DMS53 (cell line): ENCODE data around the gene CEPT1.
A peak's percentile ranks its signal among the peaks of the same experiment; 100 is the strongest.

Experiments used
- DNase-seq: peaks from one replicate; lab custom pipeline; 2025; lab: John Stamatoyannopoulos, UW

Gene CEPT1

GRCh38 chr1:111192658-111193519 lies 52.9 kb downstream of the CEPT1 start:
- no peak for DNase-seq

- no peak for DNase-seq
These were observed 53.9 kb downstream of the CEPT1 start for GRCh38 chr1:111193712-111194480.

GRCh38 chr1:111195002-111195684 lies 55.1 kb downstream of the CEPT1 start:
- no peak for DNase-seq

- no peak for DNase-seq
These were observed 56.2 kb downstream of the CEPT1 start for GRCh38 chr1:111196213-111196612.

- DNase-seq = no peak
These were observed 57.7 kb downstream of the CEPT1 start for GRCh38 chr1:111197598-111198284.

GRCh38 chr1:111198836-111199235 lies 58.8 kb downstream of the CEPT1 start:
- no peak for DNase-seq

GRCh38 chr1:111199329-111199728 lies 59.3 kb downstream of the CEPT1 start:
- no peak for DNase-seq

- DNase-seq = no peak
These were observed 60.1 kb downstream of the CEPT1 start, which contains the start of gene DENND2D for GRCh38 chr1:111199881-111200801. TSS of gene DENND2D (minus strand) at chr1:111200646. CDS start at chr1:111200459, 187 bp downstream.

- no peak for DNase-seq
These were observed 60.8 kb downstream of the CEPT1 start for GRCh38 chr1:111200802-111201161.

GRCh38 chr1:111201275-111202090 lies 61.5 kb downstream of the CEPT1 start:
- no peak for DNase-seq

- peak; percentile 35 for DNase-seq
These were observed 62.3 kb downstream of the CEPT1 start for GRCh38 chr1:111202366-111202706.

GRCh38 chr1:111202707-111203623 lies 62.9 kb downstream of the CEPT1 start:
- peak; percentile 62 for DNase-seq

- DNase-seq = peak; percentile 96
These were observed 63.7 kb downstream of the CEPT1 start for GRCh38 chr1:111203681-111204200.

- peak; percentile 91 for DNase-seq
These were observed 64.4 kb downstream of the CEPT1 start for GRCh38 chr1:111204201-111204982.

GRCh38 chr1:111204983-111205713 lies 65.1 kb downstream of the CEPT1 start:
- no peak for DNase-seq

- DNase-seq = no peak
These were observed 65.7 kb downstream of the CEPT1 start for GRCh38 chr1:111205714-111206050.

GRCh38 chr1:111208921-111209320 lies 68.9 kb downstream of the CEPT1 start:
- DNase-seq = peak; percentile 57
